H9 (cell line): Measurements from ENCODE around the gene OPN1MW. TPM values are rescaled to one million over a fixed set of nuclear protein-coding genes. Genes with fewer than 3 reads are reported as not detected.
"Not testable (repeated sequence)": the region's sequence is repeated elsewhere in the genome, so short reads cannot be mapped to it uniquely, and the experiment has no call there.

Experiments
- DNase-seq: peaks from one replicate; pipeline ENCODE4 v3.0.0-alpha.2; 2017
- H2AFZ ChIP-seq: one replicate; pipeline ENCODE4 v1.6.1; 2013; ENCODE audit warnings: mild to moderate bottlenecking, low read length, control low read depth, moderate library complexity
- H2AK5ac ChIP-seq: 2 replicates; pipeline ENCODE4 v1.6.1; 2013; ENCODE audit warnings: low read length, control low read depth, mixed read lengths; ENCODE audit not compliant: insufficient read length
- H2BK120ac ChIP-seq: one replicate; pipeline ENCODE4 v1.6.1; 2013; ENCODE audit warnings: low read depth, mild to moderate bottlenecking, low read length, control low read depth, inconsistent platforms; ENCODE audit not compliant: poor library complexity, severe bottlenecking
- H2BK12ac ChIP-seq: 2 replicates; pipeline ENCODE4 v1.6.1; 2013; ENCODE audit warnings: low read length, control low read depth, mixed read lengths, low read depth; ENCODE audit not compliant: insufficient read length
- H2BK15ac ChIP-seq: 2 replicates; pipeline ENCODE4 v1.6.1; 2013; ENCODE audit warnings: low read depth, low read length, control low read depth
- H2BK20ac ChIP-seq: one replicate; pipeline ENCODE4 v1.6.1; 2013; ENCODE audit warnings: low read depth, mild to moderate bottlenecking, low read length, control low read depth, inconsistent platforms; ENCODE audit not compliant: poor library complexity, severe bottlenecking
- H2BK5ac ChIP-seq: 2 replicates; pipeline ENCODE4 v1.6.1; 2013; ENCODE audit warnings: low read length, control low read depth, mixed read lengths; ENCODE audit not compliant: insufficient read length
- H3K14ac ChIP-seq: 2 replicates; pipeline ENCODE4 v1.6.1; 2013; ENCODE audit warnings: low read length, control low read depth; ENCODE audit not compliant: insufficient read depth
- H3K18ac ChIP-seq: 2 replicates; pipeline ENCODE4 v1.6.1; 2013; ENCODE audit warnings: low read depth, mild to moderate bottlenecking, mixed read lengths, low read length, control low read depth; ENCODE audit not compliant: insufficient read length
- H3K23ac ChIP-seq: 2 replicates; pipeline ENCODE4 v1.6.1; 2013; ENCODE audit warnings: low read length, control low read depth, mixed read lengths, low read depth; ENCODE audit not compliant: insufficient read length
- H3K23me2 ChIP-seq: 2 replicates; pipeline ENCODE4 v1.6.1; 2013; ENCODE audit warnings: low read depth, mild to moderate bottlenecking, mixed read lengths, low read length, control low read depth; ENCODE audit not compliant: insufficient read length, poor library complexity, severe bottlenecking
- H3K27ac ChIP-seq: 2 replicates; pipeline ENCODE4 v1.5.1; 2013; ENCODE audit warnings: low read length, control low read depth, mixed read lengths, low read depth; ENCODE audit not compliant: insufficient read length
- H3K27me3 ChIP-seq: 2 replicates; pipeline ENCODE4 v1.6.1; 2013; ENCODE audit warnings: low read length, control low read depth, inconsistent platforms; ENCODE audit not compliant: insufficient read depth
- H3K4ac ChIP-seq: 2 replicates; pipeline ENCODE4 v1.6.1; 2013; ENCODE audit warnings: low read depth, mild to moderate bottlenecking, control low read depth, inconsistent platforms, low read length, moderate library complexity
- H3K4me1 ChIP-seq: 2 replicates; pipeline ENCODE4 v1.6.1; 2013; ENCODE audit warnings: low read length, control low read depth, inconsistent platforms; ENCODE audit not compliant: insufficient read depth
- H3K4me2 ChIP-seq: 2 replicates; pipeline ENCODE4 v1.6.1; 2013; ENCODE audit warnings: low read length, control low read depth, mixed read lengths; ENCODE audit not compliant: insufficient read length, insufficient read depth
- H3K56ac ChIP-seq: 2 replicates; pipeline ENCODE4 v1.6.1; 2013; ENCODE audit warnings: low read depth, mild to moderate bottlenecking, mixed read lengths, low read length, control low read depth; ENCODE audit not compliant: insufficient read length
- H3K79me1 ChIP-seq: 2 replicates; pipeline ENCODE4 v1.6.1; 2013; ENCODE audit warnings: low read depth, mild to moderate bottlenecking, moderate library complexity, low read length, control low read depth, inconsistent platforms; ENCODE audit not compliant: insufficient read depth, poor library complexity, severe bottlenecking
- H3K79me2 ChIP-seq: 2 replicates; pipeline ENCODE4 v1.6.1; 2013; ENCODE audit warnings: low read length, control low read depth, inconsistent platforms; ENCODE audit not compliant: insufficient read depth
- H3K9ac ChIP-seq: 2 replicates; pipeline ENCODE4 v1.6.1; 2013; ENCODE audit warnings: low read length, control low read depth, mixed read lengths; ENCODE audit not compliant: insufficient read length; ENCODE audit errors: extremely low read depth
- H3K9me3 ChIP-seq: one replicate; pipeline ENCODE4 v1.6.1; 2013; ENCODE audit warnings: low read depth, low read length, inconsistent platforms; ENCODE audit not compliant: control insufficient read depth
- H3T11ph ChIP-seq: one replicate; pipeline ENCODE4 v1.6.1; 2013; ENCODE audit warnings: mild to moderate bottlenecking, low read length, control low read depth, inconsistent platforms
- H4K20me1 ChIP-seq: one replicate; pipeline ENCODE4 v1.6.1; 2013; ENCODE audit not compliant: control insufficient read depth, insufficient read length, insufficient read depth
- H4K5ac ChIP-seq: 2 replicates; pipeline ENCODE4 v1.6.1; 2013; ENCODE audit warnings: low read depth, mild to moderate bottlenecking, mixed read lengths, low read length, control low read depth; ENCODE audit not compliant: insufficient read length
- H4K8ac ChIP-seq: replicated peaks from 2 replicates; pipeline ENCODE4 v1.6.1; 2013; ENCODE audit warnings: low read length, control low read depth, mixed read lengths, low read depth; ENCODE audit not compliant: insufficient read length
- H4K91ac ChIP-seq: 2 replicates; pipeline ENCODE4 v1.6.1; 2013; ENCODE audit warnings: low read depth, mild to moderate bottlenecking, moderate library complexity, mixed read lengths, low read length, control low read depth; ENCODE audit not compliant: insufficient read length
- H3K27ac Mint-ChIP-seq, 3 experiments: 2 replicates in 2 of 3; 3 replicates in 1 of 3; pipeline ENCODE4 v1.8.0; 2020 to 2021; ENCODE audit warnings: mixed read lengths in 3 of 3, mild to moderate bottlenecking in 1 of 3, moderate library complexity in 1 of 3
- H3K27me3 Mint-ChIP-seq: 2 replicates; pipeline ENCODE4 v1.8.0; 2021; ENCODE audit warnings: low read depth, mild to moderate bottlenecking, moderate library complexity, mixed read lengths
- H3K36me3 Mint-ChIP-seq, 3 experiments: 2 replicates in 2 of 3; 3 replicates in 1 of 3; pipeline ENCODE4 v1.8.0; 2020 to 2021; ENCODE audit warnings: low read depth in 3 of 3, mixed read lengths in 3 of 3; ENCODE audit not compliant: insufficient read depth in 1 of 3
- H3K4me1 Mint-ChIP-seq, 2 experiments: 2 replicates each; pipeline ENCODE4 v1.8.0; 2020; ENCODE audit warnings: mixed read lengths in 2 of 2
- H3K4me3 Mint-ChIP-seq, 2 experiments: 2 replicates in 1 of 2; 3 replicates in 1 of 2; pipeline ENCODE4 v1.8.0; 2020 to 2021; ENCODE audit warnings: mild to moderate bottlenecking in 2 of 2, mixed read lengths in 2 of 2, moderate library complexity in 1 of 2
- H3K9me3 Mint-ChIP-seq, 2 experiments: 2 replicates in 1 of 2; 3 replicates in 1 of 2; pipeline ENCODE4 v1.8.0; 2020; ENCODE audit warnings: mild to moderate bottlenecking in 2 of 2, mixed read lengths in 2 of 2, moderate library complexity in 1 of 2
- WGBS: extraction: QIAGEN DNeasy Blood & Tissue Kit; methylation state at CpG from one replicate; pipeline ENCODE4 v1.1.7; 2013; ENCODE audit warnings: missing lambda C conversion rate, low lambda C conversion rate, mixed read lengths; ENCODE audit not compliant: insufficient read length; ENCODE audit errors: extremely low coverage; 5-methylcytosine and 5-hydroxymethylcytosine counted together
- total RNA-seq: library from RNA; stranded (reverse); gene quantifications from 2 replicates; pipeline ENCODE4 v1.2.1, GENCODE V29; 2021

Gene OPN1MW
- total RNA-seq, 1 experiment from 2014 or later: not detected

DNA sequence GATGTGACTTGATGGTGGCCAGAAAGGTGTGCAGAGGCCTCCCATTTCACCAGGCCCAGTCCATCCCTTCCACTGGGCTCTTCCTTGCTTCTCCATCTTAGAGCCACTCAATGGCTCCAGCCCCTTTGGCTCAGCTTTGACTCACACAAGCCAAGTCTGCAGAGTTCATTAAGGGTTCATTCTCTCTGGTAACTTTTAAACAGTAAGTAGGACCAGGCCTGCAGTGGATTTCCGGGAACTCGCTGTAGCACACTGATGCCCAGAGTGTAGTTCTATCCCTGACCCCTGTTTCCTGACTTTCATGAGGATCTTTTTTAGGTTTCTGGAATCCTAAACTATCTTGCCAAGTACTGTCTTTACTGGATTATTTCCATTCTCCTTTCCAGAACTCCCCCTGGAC lies 11.9 kb downstream of the OPN1MW start:
- not testable (repeated sequence) for H3K4me1 ChIP-seq, H3K9ac ChIP-seq, H4K5ac ChIP-seq, H3K79me1 ChIP-seq, H2BK20ac ChIP-seq, H3K14ac ChIP-seq, H3K27me3 Mint-ChIP-seq, H2AK5ac ChIP-seq, H3K4ac ChIP-seq, H2BK5ac ChIP-seq, H3K79me2 ChIP-seq, H2BK15ac ChIP-seq, H2AFZ ChIP-seq, H3K36me3 Mint-ChIP-seq, DNase-seq, H3K4me1 Mint-ChIP-seq, H3K27ac ChIP-seq, H4K8ac ChIP-seq, H4K20me1 ChIP-seq, H3K9me3 ChIP-seq, H3K56ac ChIP-seq, H2BK12ac ChIP-seq, H3K18ac ChIP-seq, H3K4me3 Mint-ChIP-seq, H3K27me3 ChIP-seq, H2BK120ac ChIP-seq, H3K23me2 ChIP-seq, H3K9me3 Mint-ChIP-seq, H3K27ac Mint-ChIP-seq, H4K91ac ChIP-seq, H3K23ac ChIP-seq, H3T11ph ChIP-seq, H3K4me2 ChIP-seq
- WGBS: no CpG with 5 or more reads among the region's 2 CpGs

DNA sequence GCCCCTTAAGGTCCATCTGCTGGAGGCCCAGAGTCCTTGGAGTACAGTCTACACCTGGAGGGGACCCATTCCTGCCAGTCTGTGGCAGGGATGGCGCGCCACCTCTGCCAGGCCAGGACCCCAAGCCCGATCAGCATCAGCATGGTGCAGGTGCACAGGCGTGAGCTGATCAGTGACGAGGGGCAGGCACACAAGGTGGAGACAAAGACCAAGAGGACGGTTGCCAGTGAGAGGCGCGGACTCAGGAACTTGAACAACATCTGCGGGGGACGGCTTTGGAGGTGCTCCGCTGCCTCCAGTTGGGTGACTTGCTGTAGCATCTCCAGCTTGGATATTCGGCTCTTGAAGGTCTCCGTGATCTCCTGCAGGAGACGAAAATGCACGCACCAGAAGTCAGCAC lies 14.1 kb downstream of the OPN1MW start:
- H3K4me1 ChIP-seq, H2BK20ac ChIP-seq, H4K20me1 ChIP-seq: not testable (repeated sequence)

More for the DNA sequence above, 14.1 kb downstream of the OPN1MW start:
- H3K79me1 ChIP-seq, H2BK5ac ChIP-seq, DNase-seq, H3K4me1 Mint-ChIP-seq, H3K9me3 Mint-ChIP-seq, H3K56ac ChIP-seq, H3K9me3 ChIP-seq, H2AK5ac ChIP-seq, H3K27ac ChIP-seq, H3K18ac ChIP-seq, H2BK12ac ChIP-seq, H4K91ac ChIP-seq, H3K27me3 ChIP-seq, H2BK120ac ChIP-seq, H3K36me3 Mint-ChIP-seq, H3K4me3 Mint-ChIP-seq, H3K27ac Mint-ChIP-seq, H3K9ac ChIP-seq, H2BK15ac ChIP-seq, H3T11ph ChIP-seq, H3K23ac ChIP-seq, H3K23me2 ChIP-seq, H3K4me2 ChIP-seq, H4K5ac ChIP-seq, H3K79me2 ChIP-seq, H3K14ac ChIP-seq, H4K8ac ChIP-seq, H3K27me3 Mint-ChIP-seq, H2AFZ ChIP-seq, H3K4ac ChIP-seq: not testable (repeated sequence)
- no CpG with 5 or more reads among the region's 15 CpGs for WGBS
